ENCODE results near the gene CCR2.

CCR2 gene

DNA sequence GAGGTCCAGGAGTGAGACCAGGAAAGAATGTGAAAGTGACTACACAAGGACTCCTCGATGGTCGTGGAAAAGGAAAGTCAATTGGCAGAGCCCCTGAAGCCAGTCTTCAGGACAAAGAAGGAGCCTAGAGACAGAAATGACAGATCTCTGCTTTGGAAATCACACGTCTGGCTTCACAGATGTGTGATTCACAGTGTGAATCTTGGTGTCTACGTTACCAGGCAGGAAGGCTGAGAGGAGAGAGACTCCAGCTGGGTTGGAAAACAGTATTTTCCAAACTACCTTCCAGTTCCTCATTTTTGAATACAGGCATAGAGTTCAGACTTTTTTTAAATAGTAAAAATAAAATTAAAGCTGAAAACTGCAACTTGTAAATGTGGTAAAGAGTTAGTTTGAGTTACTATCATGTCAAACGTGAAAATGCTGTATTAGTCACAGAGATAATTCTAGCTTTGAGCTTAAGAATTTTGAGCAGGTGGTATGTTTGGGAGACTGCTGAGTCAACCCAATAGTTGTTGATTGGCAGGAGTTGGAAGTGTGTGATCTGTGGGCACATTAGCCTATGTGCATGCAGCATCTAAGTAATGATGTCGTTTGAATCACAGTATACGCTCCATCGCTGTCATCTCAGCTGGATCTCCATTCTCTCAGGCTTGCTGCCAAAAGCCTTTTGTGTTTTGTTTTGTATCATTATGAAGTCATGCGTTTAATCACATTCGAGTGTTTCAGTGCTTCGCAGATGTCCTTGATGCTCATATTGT, 6.0 kb downstream of the CCR2 start:
- H3K9me3 ChIP-seq (ENCODE audit: low read depth, low read length) = no peaks in the 10 kb centered on the region
- H3K4me3 ChIP-seq = no peak overlapping the region
- no peak overlapping the region for H3K27ac ChIP-seq
- no peak overlapping the region for H3K9ac ChIP-seq (ENCODE audit: insufficient read length)
- TF ChIP-seq POLR2AphosphoS5 (IDR thresholded peaks at IDR 0.05; ENCODE audit: borderline replicate concordance, low read depth, low read length) (no peak), FOXP2 (optimal IDR thresholded peaks at IDR 0.05; ENCODE audit: control extremely low read depth, extremely low read length, insufficient read depth) (no peak), EZH2 (IDR thresholded peaks at IDR 0.05) (no peak)
- DNase-seq (ENCODE audit: low read depth, low spot score) = no peak
- no peaks in the 10 kb centered on the region for H3K36me3 ChIP-seq (ENCODE audit: insufficient read depth, low read length)

DNA sequence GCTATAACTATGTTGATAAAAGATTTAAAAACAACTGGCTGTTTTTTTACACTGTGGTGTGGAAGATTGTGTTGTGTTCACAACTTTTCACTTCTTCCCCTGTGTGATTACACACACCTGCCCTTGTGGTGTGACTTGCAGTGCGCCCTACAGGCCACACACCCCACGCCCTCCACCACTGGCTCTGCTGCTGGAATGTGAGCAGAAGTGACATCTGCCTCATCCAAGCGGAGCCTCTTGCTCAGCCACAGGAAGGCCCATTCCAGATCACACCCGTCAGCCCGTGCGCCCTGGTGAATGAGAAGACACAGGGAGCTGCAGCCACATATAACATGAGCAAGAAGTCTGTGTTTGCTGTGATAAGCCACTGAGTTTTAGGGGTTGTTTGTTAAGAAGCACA, 7.0 kb downstream of the CCR2 start:
- H3K9me3 ChIP-seq (ENCODE audit: low read depth, low read length) = no peaks in the 10 kb centered on the region
- H3K9ac ChIP-seq (ENCODE audit: insufficient read length) = no peak overlapping the region
- DNase-seq (ENCODE audit: low read depth, low spot score) = no peak
- H3K36me3 ChIP-seq (ENCODE audit: insufficient read depth, low read length) = no peaks in the 10 kb centered on the region
- no peak overlapping the region for H3K4me3 ChIP-seq
- no peak overlapping the region for H3K27ac ChIP-seq
- no peak for TF ChIP-seq EZH2 (IDR thresholded peaks at IDR 0.05)
- no peak for TF ChIP-seq FOXP2 (optimal IDR thresholded peaks at IDR 0.05; ENCODE audit: control extremely low read depth, extremely low read length, insufficient read depth)
- no peak for TF ChIP-seq POLR2AphosphoS5 (IDR thresholded peaks at IDR 0.05; ENCODE audit: borderline replicate concordance, low read depth, low read length)

GRCh38 chr3:46361408-46362283, 7.7 kb downstream of the CCR2 start:
- no peak for TF ChIP-seq EZH2 (IDR thresholded peaks at IDR 0.05)
- TF ChIP-seq POLR2AphosphoS5 (IDR thresholded peaks at IDR 0.05; ENCODE audit: borderline replicate concordance, low read depth, low read length) = no peak
- H3K4me3 ChIP-seq = no peak overlapping the region
- H3K9me3 ChIP-seq (ENCODE audit: low read depth, low read length) = no peaks in the 10 kb centered on the region
- H3K9ac ChIP-seq (ENCODE audit: insufficient read length) = no peak overlapping the region
- H3K36me3 ChIP-seq (ENCODE audit: insufficient read depth, low read length) = no peaks in the 10 kb centered on the region
- DNase-seq (ENCODE audit: low read depth, low spot score) = no peak
- H3K27ac ChIP-seq = no peak overlapping the region

GRCh38 chr3:46365041-46365440, 11.1 kb downstream of the CCR2 start:
- no peaks in the 10 kb centered on the region for H3K36me3 ChIP-seq (ENCODE audit: insufficient read depth, low read length)
- H3K9ac ChIP-seq (ENCODE audit: insufficient read length) = no peak overlapping the region
- TF ChIP-seq FOXP2 (optimal IDR thresholded peaks at IDR 0.05; ENCODE audit: control extremely low read depth, extremely low read length, insufficient read depth) = no peak
- TF ChIP-seq EZH2 (IDR thresholded peaks at IDR 0.05) = no peak
- TF ChIP-seq POLR2AphosphoS5 (IDR thresholded peaks at IDR 0.05; ENCODE audit: borderline replicate concordance, low read depth, low read length) = no peak
- H3K27ac ChIP-seq = no peak overlapping the region
- no peak for DNase-seq (ENCODE audit: low read depth, low spot score)
- no peak overlapping the region for H3K4me3 ChIP-seq
- no peaks in the 10 kb centered on the region for H3K9me3 ChIP-seq (ENCODE audit: low read depth, low read length)

GRCh38 chr3:46365737-46366524, 12.0 kb downstream of the CCR2 start:
- Histone ChIP-seq H3K9me3 (ENCODE audit: low read depth, low read length) (no peaks in the 10 kb centered on the region), H3K9ac (ENCODE audit: insufficient read length) (no peak overlapping the region), H3K36me3 (ENCODE audit: insufficient read depth, low read length) (no peaks in the 10 kb centered on the region), H3K4me3 (no peak overlapping the region), H3K27ac (no peak overlapping the region)
- TF ChIP-seq EZH2 (IDR thresholded peaks at IDR 0.05) (no peak), POLR2AphosphoS5 (IDR thresholded peaks at IDR 0.05; ENCODE audit: borderline replicate concordance, low read depth, low read length) (no peak), FOXP2 (optimal IDR thresholded peaks at IDR 0.05; ENCODE audit: control extremely low read depth, extremely low read length, insufficient read depth) (no peak)
- DNase-seq (ENCODE audit: low read depth, low spot score) = no peak

DNA sequence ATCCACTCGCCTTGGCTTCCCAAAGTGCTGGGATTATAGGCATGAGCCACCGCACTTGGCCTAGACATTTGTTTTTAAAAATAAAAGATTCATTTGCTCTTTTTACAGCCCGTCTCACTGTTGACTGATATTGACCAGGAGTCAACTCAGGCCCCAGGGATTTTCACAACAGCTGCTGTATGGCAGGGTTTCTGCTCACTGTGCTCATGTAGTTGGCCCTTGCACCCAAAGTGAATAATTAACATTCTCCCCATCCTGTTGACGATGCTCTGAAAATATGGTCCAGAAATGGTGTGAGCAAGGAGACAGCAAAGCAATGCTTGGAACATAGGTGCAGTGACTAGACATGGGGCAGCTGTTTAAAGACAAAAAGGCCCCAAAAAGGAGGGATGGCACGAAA, 13.9 kb downstream of the CCR2 start:
- H3K4me3 ChIP-seq = no peak overlapping the region
- no peak overlapping the region for H3K9ac ChIP-seq (ENCODE audit: insufficient read length)
- no peaks in the 10 kb centered on the region for H3K9me3 ChIP-seq (ENCODE audit: low read depth, low read length)
- H3K36me3 ChIP-seq (ENCODE audit: insufficient read depth, low read length) = no peaks in the 10 kb centered on the region
- no peak for DNase-seq (ENCODE audit: low read depth, low spot score)
- H3K27ac ChIP-seq = no peak overlapping the region
- TF ChIP-seq EZH2 (IDR thresholded peaks at IDR 0.05) (no peak), FOXP2 (optimal IDR thresholded peaks at IDR 0.05; ENCODE audit: control extremely low read depth, extremely low read length, insufficient read depth) (no peak), POLR2AphosphoS5 (IDR thresholded peaks at IDR 0.05; ENCODE audit: borderline replicate concordance, low read depth, low read length) (no peak)

DNA sequence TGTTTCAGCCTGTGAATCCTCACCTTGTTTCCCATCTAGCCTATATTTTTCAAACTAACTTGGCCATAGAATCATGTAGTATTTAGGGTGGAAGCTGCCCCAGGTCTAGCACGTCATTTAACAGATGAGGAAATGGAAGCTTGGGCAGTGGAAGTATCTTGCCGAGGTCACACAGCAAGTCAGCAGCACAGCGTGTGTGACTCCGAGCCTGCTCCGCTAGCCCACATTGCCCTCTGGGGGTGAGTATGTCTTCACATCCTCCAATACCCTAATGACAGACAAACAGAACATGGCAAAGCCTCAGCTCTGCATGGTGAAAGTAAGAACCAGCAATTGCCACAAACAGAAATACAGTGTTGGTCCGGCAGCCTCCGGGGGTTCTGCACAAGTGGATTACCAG, 14.7 kb downstream of the CCR2 start:
- Histone ChIP-seq H3K9me3 (ENCODE audit: low read depth, low read length) (no peaks in the 10 kb centered on the region), H3K27ac (no peak overlapping the region), H3K36me3 (ENCODE audit: insufficient read depth, low read length) (no peaks in the 10 kb centered on the region), H3K4me3 (no peak overlapping the region), H3K9ac (ENCODE audit: insufficient read length) (no peak overlapping the region)
- DNase-seq (ENCODE audit: low read depth, low spot score) = no peak
- TF ChIP-seq EZH2 (IDR thresholded peaks at IDR 0.05) = no peak
- no peak for TF ChIP-seq FOXP2 (optimal IDR thresholded peaks at IDR 0.05; ENCODE audit: control extremely low read depth, extremely low read length, insufficient read depth)
- no peak for TF ChIP-seq POLR2AphosphoS5 (IDR thresholded peaks at IDR 0.05; ENCODE audit: borderline replicate concordance, low read depth, low read length)

GRCh38 chr3:46369151-46369550, 15.2 kb downstream of the CCR2 start:
- Histone ChIP-seq H3K9me3 (ENCODE audit: low read depth, low read length) (no peaks in the 10 kb centered on the region), H3K36me3 (ENCODE audit: insufficient read depth, low read length) (no peaks in the 10 kb centered on the region), H3K4me3 (no peak overlapping the region), H3K9ac (ENCODE audit: insufficient read length) (no peak overlapping the region), H3K27ac (no peak overlapping the region)
- no peak for TF ChIP-seq FOXP2 (optimal IDR thresholded peaks at IDR 0.05; ENCODE audit: control extremely low read depth, extremely low read length, insufficient read depth)
- DNase-seq (ENCODE audit: low read depth, low spot score) = no peak

Data from SK-N-MC (cell line).